Stimulated activated CD8-positive, alpha-beta memory T cell treated with anti-CD3 and anti-CD28 coated beads, Interleukin-12 subunit alpha, Interleukin-12 subunit beta, amount 100 ng/mL, for 4 hours (primary cell): ENCODE measurements around the gene SCRT2.
"Not testable (repeated sequence)": the region's sequence is repeated elsewhere in the genome, so short reads cannot be mapped to it uniquely, and the experiment has no call there.

Experiments
- DNase-seq: peaks from one replicate; pipeline ENCODE4 v3.0.0-alpha.2; 2020; ENCODE audit warnings: low read depth

The SCRT2 gene

DNA sequence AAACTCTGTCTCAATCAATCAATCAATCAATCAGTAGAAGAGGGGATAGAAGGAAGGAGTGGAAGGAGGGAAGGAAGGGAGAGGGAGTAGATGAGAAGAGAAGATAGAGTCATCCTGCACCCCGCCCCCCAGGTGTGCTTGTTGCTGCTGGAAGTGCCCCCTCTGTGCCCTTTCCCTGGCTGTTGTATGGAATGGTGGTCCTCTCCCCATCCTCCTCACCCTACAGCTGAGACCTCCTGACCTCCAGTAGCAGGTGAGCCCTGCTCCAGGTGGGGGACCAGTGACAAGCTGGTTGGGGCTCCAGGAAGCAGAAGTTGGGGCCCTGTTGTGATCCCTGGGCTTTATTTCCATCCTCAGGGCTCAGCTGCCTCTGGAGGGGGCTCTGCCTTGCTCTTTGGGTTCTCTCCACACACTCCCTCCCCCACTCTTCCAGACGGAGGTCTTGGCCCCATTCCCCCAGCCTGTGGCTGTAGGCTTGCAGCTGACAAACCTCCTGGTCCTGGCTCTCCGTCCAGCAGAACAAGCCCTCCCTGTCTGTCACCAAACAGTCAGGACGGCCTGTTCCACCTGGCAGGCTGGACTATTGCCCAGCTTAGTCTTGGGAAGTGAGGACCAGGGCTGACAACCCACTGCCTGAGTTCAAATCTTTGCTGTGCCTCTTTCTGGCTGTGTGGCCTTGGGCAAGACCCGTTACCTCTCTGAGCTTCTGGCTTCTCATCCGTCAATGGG is 26.0 kb upstream of the SCRT2 start:
- no peak for DNase-seq

DNA sequence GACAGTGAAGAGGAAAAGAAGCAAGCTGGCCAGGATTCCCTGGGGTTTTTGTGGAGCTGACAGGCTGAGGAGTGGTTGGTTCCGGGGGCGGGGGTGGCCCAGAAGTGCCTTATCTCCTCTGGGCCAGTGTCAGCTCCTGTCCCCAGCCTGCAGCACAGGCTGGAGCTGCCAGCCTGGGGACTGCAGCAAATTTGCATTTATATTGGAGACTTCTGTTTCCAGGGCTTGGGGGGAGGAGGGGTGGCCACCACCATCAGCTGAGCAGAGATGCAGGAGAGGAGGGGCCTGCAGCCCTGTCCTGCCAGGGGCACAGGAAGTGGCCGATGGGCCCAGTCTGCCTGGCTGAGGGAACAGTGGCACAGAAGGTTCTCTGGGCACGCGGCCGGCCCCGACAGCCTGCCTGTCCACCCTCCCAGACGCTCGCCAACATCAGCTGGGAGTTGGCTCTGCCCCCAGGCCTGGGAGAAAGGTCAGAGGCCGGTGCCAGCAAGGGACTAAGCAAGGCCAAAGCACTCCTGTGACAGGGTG is 24.3 kb upstream of the SCRT2 start:
- DNase-seq: no peak

DNA sequence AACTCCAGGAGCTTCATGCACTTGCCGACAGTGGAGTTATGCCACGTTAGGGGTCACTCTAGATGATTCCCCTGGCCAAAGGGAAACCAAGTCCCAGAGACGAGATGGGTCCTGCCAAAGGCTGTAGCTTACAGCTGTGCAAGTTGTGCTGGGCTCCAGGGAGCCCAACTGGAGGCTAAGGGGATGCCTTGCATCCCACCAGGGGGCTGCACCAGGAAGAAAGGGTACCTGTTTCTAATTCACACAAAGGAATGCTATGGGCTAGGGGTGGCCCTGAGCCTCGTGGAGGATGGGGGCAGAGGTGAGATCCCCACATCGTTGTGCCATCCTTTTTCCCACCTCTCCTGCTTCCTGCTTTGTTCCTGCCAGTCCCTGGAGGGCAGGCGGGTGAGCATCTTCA is 23.7 kb upstream of the SCRT2 start:
- DNase-seq: no peak

DNA sequence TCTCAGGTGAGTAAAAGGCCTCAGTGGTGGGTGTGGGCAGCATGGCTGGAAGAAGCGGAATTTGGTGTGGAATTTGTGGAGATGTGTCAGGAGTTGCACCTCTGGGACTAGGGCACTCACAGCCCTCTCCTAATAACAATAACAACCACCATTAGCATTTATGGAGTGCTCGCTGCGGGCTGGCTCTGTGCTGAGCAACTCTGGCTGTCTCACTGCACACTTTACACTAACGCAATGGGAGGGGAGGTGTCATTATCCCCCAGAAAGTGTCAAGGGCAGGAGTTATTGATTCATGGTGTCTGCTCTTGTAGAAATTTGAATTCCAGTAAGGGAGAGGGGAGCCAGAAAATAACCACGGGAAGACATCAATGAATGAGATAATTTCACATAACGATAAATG is 22.7 kb upstream of the SCRT2 start:
- no peak for DNase-seq

DNA sequence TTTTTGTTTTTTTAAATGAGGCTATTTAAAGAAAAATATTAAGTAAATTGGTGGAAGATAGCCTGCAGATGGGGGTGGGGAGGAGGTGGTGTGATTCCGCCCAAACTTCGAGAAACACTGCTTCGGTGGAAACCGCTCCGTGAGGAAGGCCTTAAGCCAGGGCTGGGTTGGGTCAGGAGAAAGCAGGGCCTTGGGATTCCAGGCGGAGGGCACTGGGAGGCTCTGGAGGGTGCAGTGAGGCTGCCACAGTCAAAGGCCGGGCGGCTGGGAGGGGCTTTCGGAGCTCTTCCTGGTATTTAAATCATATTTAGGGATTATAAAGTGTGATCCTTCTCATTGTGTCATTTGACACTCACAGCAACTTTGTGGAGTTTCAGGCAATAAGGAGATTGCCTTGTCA is 22.2 kb upstream of the SCRT2 start:
- no peak for DNase-seq

DNA sequence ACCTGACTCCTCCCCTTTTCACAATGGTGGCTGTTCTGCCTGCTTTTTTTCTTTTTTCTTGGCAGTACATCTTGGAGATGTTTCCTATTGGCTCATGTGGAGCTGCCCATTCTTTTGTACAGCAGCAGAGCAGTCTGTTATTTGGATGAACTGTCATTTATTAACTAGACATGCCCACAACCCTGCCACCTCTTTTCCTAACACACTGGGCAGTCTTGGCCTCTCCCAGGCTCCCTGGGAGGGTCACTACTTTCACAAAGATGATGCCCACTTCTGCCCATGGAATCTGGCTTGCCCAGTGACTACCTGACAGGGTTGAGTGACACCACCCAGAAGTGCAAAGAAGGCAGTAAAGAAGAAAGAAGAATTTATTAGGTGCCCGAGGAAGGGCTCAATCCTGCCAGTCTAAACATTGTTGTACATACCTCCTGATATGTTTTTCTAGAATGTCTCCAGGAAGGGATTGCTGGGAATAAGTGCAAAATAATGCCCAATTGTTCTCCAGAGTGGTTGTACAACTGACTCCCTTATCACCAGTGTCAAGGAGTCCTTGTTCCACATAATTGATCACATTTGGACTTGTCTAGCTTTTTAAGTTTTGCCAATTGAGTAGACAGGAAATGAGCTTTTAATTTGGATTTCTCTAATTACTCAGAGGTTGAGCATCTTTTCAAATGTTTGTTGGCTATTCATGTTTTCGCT is 19.7 kb upstream of the SCRT2 start:
- no peak for DNase-seq

DNA sequence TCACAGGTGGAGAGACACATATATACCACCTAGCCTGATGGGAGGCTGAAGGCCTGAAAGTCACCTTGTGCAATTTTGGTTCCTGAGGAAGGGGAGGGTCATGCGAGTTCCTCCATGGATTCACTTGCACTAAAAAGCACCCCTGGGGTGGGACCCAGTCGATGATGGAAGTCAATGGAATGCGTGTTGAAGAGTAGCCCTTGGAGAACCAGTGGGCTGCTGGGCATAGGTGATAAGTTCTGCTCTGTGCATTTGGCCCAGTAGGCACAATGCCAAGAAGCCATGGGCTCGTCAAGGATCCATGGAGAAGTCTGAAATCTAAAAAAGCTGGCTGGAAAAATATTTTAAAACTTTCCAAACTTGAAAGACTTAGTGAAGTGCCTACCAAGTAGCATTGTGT is 18.9 kb upstream of the SCRT2 start:
- DNase-seq: no peak

DNA sequence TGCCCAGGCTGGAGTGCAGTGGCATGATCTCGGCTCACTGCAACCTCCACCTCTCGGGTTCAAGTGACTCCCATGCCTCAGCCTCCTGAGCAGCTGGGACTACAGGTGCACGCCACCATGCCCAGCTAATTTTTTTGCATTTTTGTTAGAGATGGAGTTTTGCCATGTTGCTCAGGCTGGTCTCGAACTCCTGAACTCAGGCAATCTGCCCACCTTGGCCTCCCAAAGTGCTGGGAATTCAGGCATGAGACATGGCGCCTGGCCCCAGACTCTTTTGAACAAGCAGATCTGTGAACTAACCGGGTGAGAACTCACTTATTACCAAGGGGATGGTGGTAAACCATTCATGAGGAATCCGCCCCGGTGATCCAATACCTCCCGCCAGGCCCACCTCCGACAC is 18.2 kb upstream of the SCRT2 start:
- not testable (repeated sequence) for DNase-seq

DNA sequence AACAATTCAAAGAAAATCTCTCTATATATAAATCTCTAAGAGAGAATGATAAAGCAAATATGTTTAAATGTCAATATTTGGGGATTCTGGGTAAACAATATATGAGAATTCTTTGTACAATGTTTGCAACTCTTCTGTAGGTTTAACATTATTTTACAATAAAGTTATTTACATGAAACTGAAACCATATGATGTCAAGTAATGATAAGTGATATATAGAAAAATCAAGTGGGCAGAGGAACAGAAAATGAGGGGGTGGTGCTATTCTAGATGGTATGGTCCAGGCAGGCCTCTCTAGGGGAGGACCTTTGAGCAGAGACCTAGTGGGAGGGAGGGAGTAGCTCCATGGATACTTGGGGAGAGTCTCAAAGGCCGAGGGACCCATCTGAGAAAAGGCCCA is 16.4 kb upstream of the SCRT2 start:
- no peak for DNase-seq

DNA sequence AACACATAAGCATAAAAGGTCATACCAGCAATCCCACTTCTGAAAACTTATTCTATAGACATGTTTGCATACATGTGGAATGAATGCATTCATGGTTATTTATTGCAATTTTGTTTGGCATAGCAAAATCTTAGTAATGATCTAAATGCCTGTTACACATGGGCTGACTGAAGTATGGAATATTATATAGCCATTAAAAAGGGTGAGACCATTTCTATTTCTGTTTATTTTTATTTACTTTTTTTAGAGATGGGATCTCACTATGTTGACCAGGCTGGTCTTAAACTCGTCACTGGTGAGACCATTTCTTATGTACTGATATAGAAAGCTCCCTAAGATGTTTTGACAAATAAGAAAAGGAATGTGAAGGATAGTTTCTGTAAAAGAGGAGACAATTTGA is 14.3 kb upstream of the SCRT2 start:
- DNase-seq: no peak

DNA sequence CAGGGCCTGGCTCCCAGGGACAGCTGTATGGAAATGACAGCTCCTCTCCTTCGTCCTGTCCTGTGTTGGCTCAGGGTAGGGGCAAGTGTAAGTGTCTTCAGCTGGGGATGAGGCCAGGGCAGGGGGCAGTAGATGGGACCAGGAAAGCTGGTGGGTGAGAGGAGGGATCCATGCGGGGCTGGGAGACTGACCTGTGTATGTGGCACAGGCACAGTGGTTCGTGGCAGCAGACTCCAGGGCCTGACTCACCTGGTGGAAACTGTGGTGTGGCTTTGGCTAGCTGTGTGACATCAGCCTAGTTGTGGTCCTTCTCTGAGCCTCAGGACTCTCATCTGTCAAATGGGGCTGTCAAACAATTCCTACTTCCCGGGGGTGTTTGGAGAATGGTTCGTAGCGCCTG is 13.7 kb upstream of the SCRT2 start:
- no peak for DNase-seq

DNA sequence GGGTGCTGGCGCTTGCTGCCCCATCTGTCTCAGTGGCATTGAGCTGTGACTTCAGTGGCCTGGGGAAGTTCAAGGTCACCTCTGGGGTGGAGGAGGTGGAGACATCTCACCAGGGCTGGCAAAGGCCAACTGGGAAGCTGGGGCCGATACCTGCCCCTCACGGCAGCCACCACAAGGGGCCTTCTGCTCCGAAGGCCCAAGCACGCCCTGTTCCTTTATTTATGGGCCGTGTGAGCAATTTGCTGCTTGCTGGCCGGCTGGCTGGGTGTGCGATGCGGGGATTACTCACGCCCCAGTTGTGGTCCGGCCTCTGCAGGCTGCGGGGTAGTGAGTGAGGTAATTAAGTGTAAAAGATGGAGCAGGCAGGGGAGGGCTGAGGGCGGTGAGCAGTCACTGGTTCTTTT is 13.2 kb upstream of the SCRT2 start:
- DNase-seq: no peak

DNA sequence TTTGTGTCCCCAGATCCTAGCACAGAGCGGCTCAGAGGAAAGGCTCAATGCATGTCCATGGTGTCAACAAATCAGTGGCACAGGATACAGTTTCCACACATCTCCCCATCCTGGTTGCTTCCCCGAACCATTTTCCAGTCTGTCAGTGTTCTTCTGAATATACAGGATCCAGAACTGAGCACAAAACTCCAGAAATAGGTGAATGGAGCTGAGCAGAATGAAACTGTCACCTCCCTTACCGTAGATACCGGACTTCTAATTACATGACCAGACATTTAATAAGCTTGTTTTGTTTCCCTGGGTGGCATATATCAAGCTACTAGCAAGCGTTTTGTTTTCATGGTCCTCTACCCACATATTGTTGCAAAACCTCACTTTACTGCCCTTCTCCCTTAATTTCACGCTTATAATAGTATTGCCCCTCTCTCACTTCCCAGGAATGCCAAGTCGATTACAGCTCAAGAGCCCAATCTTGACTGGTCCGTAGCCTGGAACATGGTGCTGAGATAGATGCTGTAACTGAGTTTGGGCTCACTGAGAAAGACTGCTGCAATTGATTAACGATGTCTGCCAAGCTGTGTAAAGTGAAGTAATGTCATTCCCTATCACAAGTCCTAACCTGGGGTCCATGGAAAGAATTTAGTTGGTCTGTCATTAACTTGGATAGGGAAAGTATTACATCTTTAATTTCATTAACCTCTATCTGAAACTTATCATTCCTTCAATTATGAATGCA is 12.0 kb upstream of the SCRT2 start:
- no peak for DNase-seq

DNA sequence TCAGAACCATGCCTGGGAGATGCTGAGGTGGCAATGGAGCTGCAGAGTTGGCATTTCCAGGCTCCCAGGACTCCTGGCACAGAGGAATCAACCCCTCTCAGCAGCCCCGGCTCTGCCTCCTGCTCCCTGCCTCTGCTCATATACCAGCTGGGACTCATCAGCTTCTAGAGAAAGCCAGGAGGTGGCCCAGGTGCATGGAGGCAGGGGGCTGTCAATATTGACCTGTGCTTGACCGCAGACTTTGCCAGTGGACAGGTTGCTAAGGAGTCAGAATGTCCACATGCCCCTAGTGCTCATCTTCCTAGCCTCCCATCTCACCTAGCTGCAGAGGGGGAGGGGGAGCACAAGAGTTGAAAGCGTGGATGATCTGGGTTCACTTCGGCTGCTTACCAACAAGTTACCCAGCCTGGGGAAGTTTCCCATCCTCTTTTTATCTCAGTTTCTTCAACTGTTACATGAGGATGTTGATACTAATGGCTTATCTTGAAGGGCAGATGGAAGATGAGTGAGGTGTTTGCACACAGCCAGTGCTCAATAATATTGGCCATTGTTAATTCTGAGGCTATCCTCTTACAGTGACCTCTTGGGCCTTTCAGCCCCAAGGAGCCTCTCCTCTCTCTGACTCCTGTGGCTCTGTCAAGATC is 9.2 kb upstream of the SCRT2 start:
- no peak for DNase-seq

DNA sequence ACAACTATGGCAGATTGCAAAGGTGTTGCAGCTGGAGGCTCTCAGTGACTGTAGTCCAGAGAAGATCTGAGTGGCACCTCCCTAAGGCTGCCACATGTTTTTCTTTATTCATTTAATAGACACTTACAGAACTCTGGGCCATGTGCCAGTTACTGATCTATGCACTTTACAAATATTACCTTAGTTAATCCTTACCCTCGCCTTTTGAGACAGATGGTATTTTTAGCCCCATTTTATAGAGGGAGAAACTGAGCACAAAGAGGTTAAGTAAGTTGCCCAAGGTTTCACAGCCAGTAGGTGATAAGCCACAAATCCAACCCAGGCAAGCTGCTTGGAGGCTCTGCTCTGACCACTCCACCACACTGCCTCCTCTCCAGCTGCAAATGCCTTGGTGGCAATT is 6.5 kb upstream of the SCRT2 start:
- no peak for DNase-seq

DNA sequence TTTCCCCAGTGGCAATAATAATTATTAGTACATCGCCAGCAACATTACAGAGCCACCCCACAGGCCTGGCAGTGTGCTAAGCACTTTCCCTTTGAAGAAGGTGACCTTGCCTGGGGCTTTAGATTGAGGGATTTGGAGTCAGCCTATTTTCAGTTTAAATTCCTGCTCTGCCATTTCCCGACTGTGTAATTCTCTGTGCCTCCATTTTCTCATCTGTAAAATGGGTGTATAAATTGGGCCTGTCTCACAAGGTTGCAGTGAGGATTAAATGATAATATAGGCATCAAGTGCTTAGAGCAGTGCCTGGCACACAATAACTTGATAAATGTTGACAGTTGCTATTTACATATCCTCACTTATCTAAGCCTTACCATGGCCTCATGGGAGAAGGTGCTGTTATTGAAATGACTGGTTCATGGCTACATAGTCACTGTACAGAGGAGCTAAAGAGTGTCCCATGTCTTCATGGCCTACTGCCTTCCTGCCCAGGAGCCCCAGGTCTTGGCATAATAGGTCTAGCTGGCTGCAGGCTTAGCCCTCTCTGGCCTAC is 5.1 kb upstream of the SCRT2 start:
- DNase-seq: no peak

DNA sequence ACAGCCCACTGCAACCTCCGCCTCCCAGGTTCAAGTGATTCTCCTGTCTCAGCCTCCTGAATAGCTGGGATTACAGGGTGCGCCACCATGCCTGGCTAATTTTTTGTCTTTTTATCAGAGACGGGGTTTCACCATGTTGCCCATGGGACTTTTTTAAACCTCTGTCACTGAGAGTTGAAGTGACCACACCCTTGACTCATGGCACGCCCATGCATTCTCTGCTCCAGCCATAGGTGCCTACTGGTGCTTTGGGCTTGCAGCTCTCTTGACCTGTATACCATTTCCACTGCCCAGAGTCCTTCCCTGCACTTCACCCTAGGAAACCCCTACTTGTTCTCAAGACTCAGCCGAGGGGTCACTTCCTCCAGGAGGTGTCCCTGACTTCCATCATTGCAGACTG is 2.4 kb upstream of the SCRT2 start:
- no peak for DNase-seq

DNA sequence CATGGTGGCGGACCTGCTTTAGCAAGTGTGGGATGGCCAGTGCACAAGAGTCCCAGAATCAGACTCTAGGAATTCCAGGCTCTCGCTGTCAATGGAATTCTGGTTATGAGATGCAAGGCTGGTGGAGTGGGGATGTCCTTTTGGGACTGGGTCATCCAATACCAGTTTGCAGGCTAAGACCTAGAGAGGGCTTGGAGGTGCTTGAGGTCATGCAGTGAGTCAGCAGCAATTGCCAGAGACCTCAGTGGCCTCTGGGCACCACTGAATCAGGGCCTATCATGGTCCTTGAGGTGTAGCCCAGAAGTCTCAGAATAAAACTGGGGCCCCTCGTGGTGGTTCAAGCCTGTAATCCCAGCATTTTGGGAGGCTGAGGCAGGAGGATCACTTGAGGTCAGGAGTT is 1.4 kb upstream of the SCRT2 start:
- no peak for DNase-seq

DNA sequence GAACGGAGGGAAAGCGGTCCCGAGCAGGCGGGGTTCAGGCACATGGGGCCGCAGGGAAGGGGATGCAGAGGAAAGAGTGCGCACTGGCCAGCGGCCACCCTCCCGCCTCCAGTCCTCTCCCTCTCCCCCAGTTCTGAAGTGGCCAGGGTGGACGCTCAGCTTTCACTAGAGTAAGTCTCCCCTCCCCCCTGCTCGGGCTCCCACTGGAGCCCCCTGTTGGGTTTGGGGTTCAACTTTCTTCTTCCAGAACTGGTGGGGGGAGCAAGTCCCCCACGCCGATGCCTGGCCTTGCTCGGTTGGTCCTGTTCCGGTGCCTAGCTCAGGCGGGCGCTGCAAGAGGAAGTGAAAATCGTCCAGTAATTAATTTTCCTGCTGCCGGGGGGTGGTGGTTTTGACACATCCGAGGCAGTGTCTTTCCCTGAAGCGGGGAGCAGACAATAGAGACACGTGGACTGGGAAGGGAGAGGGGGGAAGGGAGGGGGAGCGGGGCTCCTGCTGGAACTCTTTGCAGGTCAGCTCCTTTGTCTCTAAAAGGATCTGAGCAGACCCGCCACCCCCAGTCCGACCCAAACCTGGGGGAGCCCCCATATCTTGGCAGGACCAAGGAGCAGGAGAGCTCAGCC is 824 bp upstream of the SCRT2 start:
- DNase-seq: no peak

DNA sequence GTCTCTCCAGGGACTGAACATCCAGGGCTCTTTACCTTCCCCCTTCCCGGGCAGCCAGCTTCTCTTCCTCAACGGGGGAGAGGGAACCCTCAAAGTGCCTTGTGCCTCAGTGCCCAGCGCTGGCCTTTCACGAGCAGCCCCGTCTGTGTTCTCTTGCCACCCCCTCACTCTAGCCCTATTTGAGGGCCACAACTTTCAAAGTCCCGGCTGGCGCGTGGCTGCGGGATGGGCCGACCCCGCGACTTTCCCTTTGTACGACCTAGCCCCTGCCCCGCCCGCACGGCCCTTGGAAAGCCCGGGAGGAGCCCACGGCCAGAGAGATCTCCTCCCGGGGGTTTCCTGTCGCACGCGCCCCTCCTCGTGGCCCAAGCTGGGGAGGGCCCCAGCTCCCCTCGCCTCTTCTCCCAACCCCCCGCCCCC is 559 bp downstream of the SCRT2 start:
- DNase-seq: no peak

DNA sequence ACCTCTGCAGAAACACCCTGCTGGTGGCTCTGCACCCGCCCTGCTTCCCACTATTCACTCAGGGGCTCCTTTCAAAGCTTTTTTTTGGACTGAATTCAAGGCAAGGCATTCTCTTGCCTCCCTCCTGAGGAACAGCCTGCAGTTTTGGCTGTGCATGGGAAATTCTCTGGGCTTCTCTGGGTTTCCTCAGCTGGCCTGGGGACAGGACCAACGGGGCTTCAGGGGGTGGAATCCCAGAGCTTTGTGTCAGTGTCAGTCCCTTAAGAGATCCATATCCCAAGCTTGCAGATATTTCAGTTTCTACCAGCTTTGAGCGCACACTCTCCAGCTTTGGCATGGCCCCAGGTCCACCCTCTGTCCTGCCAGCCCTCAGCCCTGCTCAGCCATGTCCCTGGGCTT is 2.0 kb downstream of the SCRT2 start:
- DNase-seq: no peak
